ENCODE data around the gene USP17L12. TPM values are rescaled to one million over a fixed set of nuclear protein-coding genes. Genes with fewer than 3 reads are reported as not detected.
"Not testable (repeated sequence)": the region's sequence is repeated elsewhere in the genome, so short reads cannot be mapped to it uniquely, and the experiment has no call there.

The USP17L12 gene
- total RNA-seq (not detected), total RNA-seq (0 reads per million in 29 experiments)
- not detected for total RNA-seq (2013)

DNA sequence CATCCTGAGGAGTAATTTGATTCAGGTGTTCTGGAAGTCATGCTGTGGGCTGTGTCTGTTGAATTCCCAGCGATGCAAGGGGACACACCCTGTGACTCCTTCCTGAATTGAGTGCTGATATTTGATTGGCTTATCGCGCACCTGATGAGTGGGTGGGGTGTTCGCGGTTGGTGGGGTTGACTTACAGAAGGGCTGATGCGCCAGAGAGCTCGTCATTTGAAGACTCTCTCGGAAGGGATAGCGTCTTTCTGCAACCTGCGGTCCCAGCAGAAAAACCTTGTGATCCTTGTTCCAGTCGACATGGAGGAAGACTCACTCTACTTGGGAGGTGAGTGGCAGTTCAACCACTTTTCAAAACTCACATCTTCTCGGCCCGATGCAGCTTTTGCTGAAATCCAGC is at the start of gene USP17L12:
TSS of gene USP17L12 (plus strand) at position 301 of the 400 bp plus-strand sequence. CDS start at position 301, 0 bp downstream.
- H3K4me1 Mint-ChIP-seq; CTCF ChIA-PET; H3K27ac Mint-ChIP-seq; H3K4me3 Mint-ChIP-seq; H3K9me3 ChIP-seq; H3K4me1 ChIP-seq (ENCODE audit: control insufficient read depth in 1 of 2, extremely low read depth in 1 of 2, insufficient read depth in 2 of 2, low read length in 2 of 2); H3K4me3 ChIP-seq (ENCODE audit: control insufficient read depth in 1 of 2, extremely low read depth in 1 of 2, low read length in 1 of 2); H3K27me3 Mint-ChIP-seq; H3K36me3 Mint-ChIP-seq; DNase-seq; H3K27me3 ChIP-seq (replicated peaks in 1 of 2; ENCODE audit: control insufficient read depth in 2 of 2, extremely low read depth in 1 of 2, insufficient read depth in 2 of 2, low read length in 1 of 2); H3K27ac ChIP-seq (ENCODE audit: low read length); H3K36me3 ChIP-seq (ENCODE audit: control insufficient read depth in 2 of 2, extremely low read depth in 1 of 2, insufficient read depth in 1 of 2, low read length in 1 of 2); H3K9me3 Mint-ChIP-seq; ATAC-seq (replicated peaks in 1 of 4); POLR2A ChIA-PET: not testable (repeated sequence)
- WGBS (ENCODE audit: insufficient coverage): no CpG with 5 or more reads among the region's 13 CpGs

GRCh38 chr4:9210357-9210756 is 9.6 kb upstream of the USP17L12 start, which contains the start of gene USP17L10:
Gene USP17L10, plus strand, starts transcription at chr4:9210657. Its CDS starts 0 bp downstream, at chr4:9210657.
- H3K36me3 Mint-ChIP-seq; ATAC-seq (replicated peaks in 1 of 4); H3K4me3 ChIP-seq (ENCODE audit: control insufficient read depth in 1 of 2, extremely low read depth in 1 of 2, low read length in 1 of 2); H3K4me1 Mint-ChIP-seq; H3K27me3 ChIP-seq (replicated peaks in 1 of 2; ENCODE audit: control insufficient read depth in 2 of 2, extremely low read depth in 1 of 2, insufficient read depth in 2 of 2, low read length in 1 of 2); DNase-seq; H3K27me3 Mint-ChIP-seq; H3K27ac ChIP-seq (ENCODE audit: low read length); H3K36me3 ChIP-seq (ENCODE audit: control insufficient read depth in 2 of 2, extremely low read depth in 1 of 2, insufficient read depth in 1 of 2, low read length in 1 of 2); POLR2A ChIA-PET; H3K9me3 Mint-ChIP-seq; CTCF ChIA-PET; H3K4me1 ChIP-seq (ENCODE audit: control insufficient read depth in 1 of 2, extremely low read depth in 1 of 2, insufficient read depth in 2 of 2, low read length in 2 of 2); H3K27ac Mint-ChIP-seq; H3K9me3 ChIP-seq; H3K4me3 Mint-ChIP-seq: not testable (repeated sequence)
- WGBS (ENCODE audit: insufficient coverage): no CpG with 5 or more reads among the region's 13 CpGs

DNA sequence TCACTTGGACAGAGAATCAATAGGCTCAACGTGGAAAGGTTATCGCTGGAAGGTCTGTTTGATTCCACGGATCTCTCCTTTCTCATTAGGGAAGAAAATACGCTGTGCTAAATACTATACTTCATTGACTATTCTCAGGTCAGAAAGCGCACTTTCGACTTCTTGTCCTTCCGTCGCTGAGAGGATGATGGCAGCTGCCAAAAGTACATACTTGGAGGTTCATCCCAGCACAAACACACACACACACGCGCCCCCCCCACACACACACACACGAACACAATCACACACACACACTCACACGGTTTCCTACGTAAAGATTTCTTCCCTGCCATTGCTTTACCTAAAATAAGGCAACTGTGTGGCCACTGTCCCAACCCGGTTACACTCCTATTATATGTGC is 5.3 kb upstream of the USP17L12 start:
- H3K4me1 Mint-ChIP-seq; H3K36me3 ChIP-seq (ENCODE audit: control insufficient read depth in 2 of 2, extremely low read depth in 1 of 2, insufficient read depth in 1 of 2, low read length in 1 of 2); ATAC-seq (replicated peaks in 1 of 4); CTCF ChIA-PET; H3K9me3 ChIP-seq; H3K9me3 Mint-ChIP-seq; H3K4me1 ChIP-seq (ENCODE audit: control insufficient read depth in 1 of 2, extremely low read depth in 1 of 2, insufficient read depth in 2 of 2, low read length in 2 of 2); H3K27ac Mint-ChIP-seq; H3K4me3 Mint-ChIP-seq; H3K4me3 ChIP-seq (ENCODE audit: control insufficient read depth in 1 of 2, extremely low read depth in 1 of 2, low read length in 1 of 2); H3K27me3 ChIP-seq (replicated peaks in 1 of 2; ENCODE audit: control insufficient read depth in 2 of 2, extremely low read depth in 1 of 2, insufficient read depth in 2 of 2, low read length in 1 of 2); POLR2A ChIA-PET; H3K36me3 Mint-ChIP-seq; H3K27me3 Mint-ChIP-seq; H3K27ac ChIP-seq (ENCODE audit: low read length): not testable (repeated sequence)
- peak in 3 of 35 experiments; percentile 0 to 16 (median 0) for DNase-seq
- 95% methylated on average over 5 of the region's 14 CpGs for WGBS (ENCODE audit: insufficient coverage)

GRCh38 chr4:9215105-9215504 is 4.8 kb upstream of the USP17L12 start, which contains the start of gene USP17L11:
Gene USP17L11, plus strand, starts transcription at chr4:9215405. Its CDS starts 0 bp downstream, at chr4:9215405.
- H3K36me3 Mint-ChIP-seq; H3K4me3 Mint-ChIP-seq; H3K36me3 ChIP-seq (ENCODE audit: control insufficient read depth in 2 of 2, extremely low read depth in 1 of 2, insufficient read depth in 1 of 2, low read length in 1 of 2); H3K27ac Mint-ChIP-seq; DNase-seq; H3K4me1 ChIP-seq (ENCODE audit: control insufficient read depth in 1 of 2, extremely low read depth in 1 of 2, insufficient read depth in 2 of 2, low read length in 2 of 2); ATAC-seq (replicated peaks in 1 of 4); CTCF ChIA-PET; POLR2A ChIA-PET; H3K9me3 ChIP-seq; H3K4me1 Mint-ChIP-seq; H3K9me3 Mint-ChIP-seq; H3K4me3 ChIP-seq (ENCODE audit: control insufficient read depth in 1 of 2, extremely low read depth in 1 of 2, low read length in 1 of 2); H3K27me3 Mint-ChIP-seq; H3K27ac ChIP-seq (ENCODE audit: low read length); H3K27me3 ChIP-seq (replicated peaks in 1 of 2; ENCODE audit: control insufficient read depth in 2 of 2, extremely low read depth in 1 of 2, insufficient read depth in 2 of 2, low read length in 1 of 2): not testable (repeated sequence)
- WGBS (ENCODE audit: insufficient coverage): 100% methylated on average over 1 of the region's 14 CpGs

DNA sequence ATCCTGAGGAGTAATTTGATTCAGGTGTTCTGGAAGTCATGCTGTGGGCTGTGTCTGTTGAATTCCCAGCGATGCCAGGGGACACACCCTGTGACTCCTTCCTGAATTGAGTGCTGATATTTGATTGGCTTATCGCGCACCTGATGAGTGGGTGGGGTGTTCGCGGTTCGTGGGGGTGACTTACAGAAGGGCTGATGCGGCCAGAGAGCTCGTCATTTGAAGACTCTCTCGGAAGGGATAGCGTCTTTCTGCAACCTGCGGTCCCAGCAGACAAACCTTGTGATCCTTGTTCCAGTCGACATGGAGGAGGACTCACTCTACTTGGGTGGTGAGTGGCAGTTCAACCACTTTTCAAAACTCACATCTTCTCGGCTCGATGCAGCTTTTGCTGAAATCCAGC is 4.6 kb downstream of the USP17L12 start, which contains the start of gene USP17L13:
TSS of gene USP17L13 (plus strand) at position 301 of the 400 bp plus-strand sequence. CDS start at position 301, 0 bp downstream.
- H3K4me3 ChIP-seq (ENCODE audit: control insufficient read depth in 1 of 2, extremely low read depth in 1 of 2, low read length in 1 of 2); H3K4me1 ChIP-seq (ENCODE audit: control insufficient read depth in 1 of 2, extremely low read depth in 1 of 2, insufficient read depth in 2 of 2, low read length in 2 of 2); POLR2A ChIA-PET; H3K9me3 ChIP-seq; H3K27me3 Mint-ChIP-seq; ATAC-seq (replicated peaks in 1 of 4); DNase-seq; H3K36me3 Mint-ChIP-seq; H3K4me3 Mint-ChIP-seq; H3K27me3 ChIP-seq (replicated peaks in 1 of 2; ENCODE audit: control insufficient read depth in 2 of 2, extremely low read depth in 1 of 2, insufficient read depth in 2 of 2, low read length in 1 of 2); H3K27ac ChIP-seq (ENCODE audit: low read length); H3K4me1 Mint-ChIP-seq; CTCF ChIA-PET; H3K36me3 ChIP-seq (ENCODE audit: control insufficient read depth in 2 of 2, extremely low read depth in 1 of 2, insufficient read depth in 1 of 2, low read length in 1 of 2); H3K9me3 Mint-ChIP-seq; H3K27ac Mint-ChIP-seq: not testable (repeated sequence)
- WGBS (ENCODE audit: insufficient coverage): no CpG with 5 or more reads among the region's 14 CpGs

GRCh38 chr4:9230249-9230648 is 10.3 kb downstream of the USP17L12 start:
- not testable (repeated sequence) for H3K9me3 Mint-ChIP-seq
- 94% methylated on average over 3 of the region's 8 CpGs for WGBS (ENCODE audit: insufficient coverage)

GRCh38 chr4:9234085-9234484 is 14.1 kb downstream of the USP17L12 start, which contains the start of gene USP17L15:
Gene USP17L15, plus strand, starts transcription at chr4:9234385. Its CDS starts 0 bp downstream, at chr4:9234385.
- CTCF ChIA-PET; DNase-seq; H3K4me3 Mint-ChIP-seq; ATAC-seq (replicated peaks in 1 of 4); H3K9me3 ChIP-seq; H3K4me1 ChIP-seq (ENCODE audit: control insufficient read depth in 1 of 2, extremely low read depth in 1 of 2, insufficient read depth in 2 of 2, low read length in 2 of 2); H3K9me3 Mint-ChIP-seq; H3K27ac ChIP-seq (ENCODE audit: low read length); POLR2A ChIA-PET; H3K4me3 ChIP-seq (ENCODE audit: control insufficient read depth in 1 of 2, extremely low read depth in 1 of 2, low read length in 1 of 2); H3K36me3 Mint-ChIP-seq; H3K27me3 ChIP-seq (replicated peaks in 1 of 2; ENCODE audit: control insufficient read depth in 2 of 2, extremely low read depth in 1 of 2, insufficient read depth in 2 of 2, low read length in 1 of 2); H3K36me3 ChIP-seq (ENCODE audit: control insufficient read depth in 2 of 2, extremely low read depth in 1 of 2, insufficient read depth in 1 of 2, low read length in 1 of 2); H3K27ac Mint-ChIP-seq; H3K27me3 Mint-ChIP-seq; H3K4me1 Mint-ChIP-seq: not testable (repeated sequence)
- WGBS (ENCODE audit: insufficient coverage): no CpG with 5 or more reads among the region's 15 CpGs

More at GRCh38 chr4:9230249-9230648, 10.3 kb downstream of the USP17L12 start:
- H3K4me3 ChIP-seq (ENCODE audit: control insufficient read depth in 1 of 2, extremely low read depth in 1 of 2, low read length in 1 of 2); H3K4me1 Mint-ChIP-seq; H3K27ac Mint-ChIP-seq; H3K9me3 ChIP-seq; ATAC-seq (replicated peaks in 1 of 4); H3K4me1 ChIP-seq (ENCODE audit: control insufficient read depth in 1 of 2, extremely low read depth in 1 of 2, insufficient read depth in 2 of 2, low read length in 2 of 2); CTCF ChIA-PET; H3K36me3 Mint-ChIP-seq; H3K27me3 Mint-ChIP-seq; H3K27ac ChIP-seq (ENCODE audit: low read length); H3K4me3 Mint-ChIP-seq; H3K27me3 ChIP-seq (replicated peaks in 1 of 2; ENCODE audit: control insufficient read depth in 2 of 2, extremely low read depth in 1 of 2, insufficient read depth in 2 of 2, low read length in 1 of 2); POLR2A ChIA-PET; H3K36me3 ChIP-seq (ENCODE audit: control insufficient read depth in 2 of 2, extremely low read depth in 1 of 2, insufficient read depth in 1 of 2, low read length in 1 of 2): not testable (repeated sequence)
- peak in 2 of 35 experiments; percentile 8 to 10 for DNase-seq
